GM21529 (cell line): ENCODE results near the gene PGAP3.

Source experiments
- ATAC-seq: cut with Tn5 transposase; IDR thresholded peaks from one replicate; pipeline ENCODE4 v1.9.1; 2021; ENCODE audit not compliant: unreplicated experiment

The PGAP3 gene

DNA sequence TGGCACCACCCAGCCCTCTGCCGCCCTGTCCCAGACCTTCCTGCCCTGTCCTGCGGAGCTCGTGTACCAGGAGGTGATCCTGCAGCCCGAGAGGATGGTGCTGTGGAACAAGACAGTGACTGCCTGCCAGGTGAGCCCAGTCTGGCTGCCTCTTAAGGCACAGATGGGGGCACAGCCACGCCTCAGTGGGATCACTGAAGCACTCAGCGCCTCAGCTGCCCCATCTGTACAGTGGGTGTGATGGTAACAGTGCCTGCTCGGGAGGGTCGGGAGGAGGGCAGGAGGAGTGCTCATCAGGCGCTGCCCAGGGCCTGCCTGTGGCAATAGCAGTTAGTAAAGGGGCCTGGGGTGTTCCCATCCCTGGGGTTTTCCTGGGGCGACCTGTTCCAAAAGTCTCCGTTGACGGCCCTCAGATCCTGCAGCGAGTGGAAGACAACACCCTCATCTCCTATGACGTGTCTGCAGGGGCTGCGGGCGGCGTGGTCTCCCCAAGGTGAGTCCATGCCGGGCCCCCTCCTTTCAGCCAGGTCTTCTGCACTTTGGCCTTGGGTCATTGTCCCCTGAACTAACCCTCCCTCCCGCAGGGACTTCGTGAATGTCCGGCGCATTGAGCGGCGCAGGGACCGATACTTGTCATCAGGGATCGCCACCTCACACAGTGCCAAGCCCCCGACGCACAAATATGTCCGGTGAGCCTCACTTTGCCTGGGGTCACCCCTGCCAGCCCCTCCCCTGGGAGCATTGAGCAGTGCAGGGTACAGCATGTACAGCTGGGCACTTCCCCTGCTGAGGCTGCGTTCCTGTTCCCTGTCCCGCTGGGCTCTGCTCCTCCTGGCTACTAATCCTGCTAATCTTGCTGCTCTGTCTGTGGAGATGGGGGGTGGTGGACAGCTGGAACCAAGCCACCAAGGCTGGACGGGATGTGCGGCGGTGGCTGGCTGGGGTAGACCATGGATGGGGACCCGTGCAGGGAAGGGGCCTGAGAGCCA lies 27.2 kb downstream of the PGAP3 start:
- no peak for ATAC-seq

DNA sequence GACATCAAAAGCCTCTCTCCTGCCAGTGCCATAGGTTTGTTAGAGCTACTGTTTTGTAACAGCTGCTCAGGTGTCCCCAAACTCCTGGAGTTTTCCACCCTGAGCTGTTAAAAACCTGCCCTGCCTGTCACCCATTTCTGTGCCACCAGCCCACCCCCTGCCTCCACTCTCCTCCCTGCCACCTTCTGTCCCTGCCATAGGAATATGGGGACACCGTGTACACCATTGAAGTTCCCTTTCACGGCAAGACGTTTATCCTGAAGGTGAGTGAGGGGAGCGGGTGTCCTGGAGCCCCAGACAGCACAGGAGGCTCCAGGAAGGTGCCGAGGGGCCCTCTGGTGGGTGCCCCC lies 27.9 kb downstream of the PGAP3 start:
- ATAC-seq: no peak

DNA sequence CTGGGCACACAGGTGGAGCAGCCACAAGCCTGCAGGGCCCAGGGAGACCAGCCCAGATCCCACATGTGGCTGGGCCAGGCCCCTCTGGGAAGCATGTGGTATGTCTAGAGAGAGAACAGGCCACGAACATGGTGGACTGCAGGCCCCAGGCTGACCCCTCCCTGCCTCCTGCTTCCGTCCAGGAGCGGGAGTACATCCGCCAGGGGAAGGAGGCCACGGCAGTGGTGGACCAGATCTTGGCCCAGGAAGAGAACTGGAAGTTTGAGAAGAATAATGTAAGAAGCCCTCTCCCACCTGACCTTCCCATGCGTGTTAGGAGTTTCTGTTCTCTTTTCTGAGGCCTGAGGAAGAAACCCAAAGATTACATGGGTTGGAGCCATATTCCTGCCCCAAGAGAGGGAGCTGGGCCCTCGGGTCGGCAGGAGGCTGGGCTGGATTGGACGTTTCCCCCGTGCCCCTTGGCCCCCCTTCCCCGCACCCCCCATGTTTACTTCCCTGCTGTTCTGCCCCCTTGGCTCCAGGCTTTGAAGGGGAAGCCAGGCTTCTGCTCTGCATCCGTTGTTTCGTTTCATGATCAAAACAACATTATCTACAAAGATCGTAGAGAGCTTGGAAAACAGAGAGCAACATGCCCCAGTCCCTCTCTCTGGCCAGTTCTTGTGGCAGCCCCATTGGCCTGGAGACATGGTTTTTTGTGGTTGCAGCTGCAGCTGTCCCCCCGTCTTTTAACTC lies 28.4 kb downstream of the PGAP3 start:
- no peak for ATAC-seq

DNA sequence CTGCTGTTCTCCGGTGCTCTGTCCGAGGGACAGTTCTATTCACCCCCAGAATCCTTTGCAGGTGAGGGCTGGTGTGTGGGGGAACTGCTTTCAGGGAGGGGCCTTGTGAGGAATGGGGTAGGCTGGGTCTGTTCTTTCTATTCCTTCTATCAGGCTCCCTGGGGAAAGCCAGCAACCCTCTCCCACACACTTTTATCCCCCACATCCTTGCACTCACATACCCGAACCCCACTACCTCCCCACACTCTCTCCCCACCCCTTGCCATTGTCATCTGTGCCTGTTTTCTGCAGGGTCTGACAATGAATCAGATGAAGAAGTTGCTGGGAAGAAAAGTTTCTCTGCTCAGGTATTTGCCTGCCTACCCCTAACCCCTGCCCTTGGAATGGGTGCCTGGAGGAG lies 29.1 kb downstream of the PGAP3 start:
- ATAC-seq: no peak

DNA sequence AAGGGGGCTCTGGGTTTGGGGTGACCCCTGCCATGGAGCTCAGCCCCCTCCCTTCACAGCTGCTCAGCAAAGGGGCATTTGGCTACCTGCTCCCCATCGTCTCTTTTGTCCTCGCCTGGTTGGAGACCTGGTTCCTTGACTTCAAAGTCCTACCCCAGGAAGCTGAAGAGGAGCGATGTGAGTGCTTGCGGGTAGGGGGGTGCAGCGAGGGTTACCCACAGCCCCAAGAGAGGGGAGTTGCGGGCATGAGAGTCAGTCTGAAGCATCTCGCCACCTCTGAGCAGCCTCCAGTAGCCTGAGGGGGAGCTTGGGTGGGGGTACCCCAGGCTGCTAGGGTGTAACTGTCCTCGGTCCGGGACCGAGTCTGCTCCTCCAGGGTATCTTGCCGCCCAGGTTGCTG lies 29.5 kb downstream of the PGAP3 start:
- ATAC-seq: no peak

DNA sequence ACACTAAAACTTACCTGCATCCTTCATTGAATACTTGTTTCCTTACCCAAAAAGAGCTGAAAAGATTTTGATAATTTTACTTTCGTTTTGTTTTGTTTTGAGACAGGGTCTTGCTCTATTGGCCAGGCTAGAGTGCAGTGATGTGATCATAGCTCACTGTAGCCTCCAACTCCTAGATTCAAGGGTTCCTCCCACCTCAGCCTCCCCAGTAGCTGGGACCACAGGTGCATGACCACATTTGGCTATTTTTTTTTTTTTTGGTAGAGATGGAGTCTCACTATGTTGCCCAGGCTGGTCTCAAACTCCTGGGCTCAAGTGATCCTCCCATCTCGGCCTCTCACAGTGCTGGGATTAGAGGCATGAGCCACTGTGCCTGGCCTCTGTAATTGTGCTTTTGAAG lies 32.8 kb downstream of the PGAP3 start:
- ATAC-seq: no peak

DNA sequence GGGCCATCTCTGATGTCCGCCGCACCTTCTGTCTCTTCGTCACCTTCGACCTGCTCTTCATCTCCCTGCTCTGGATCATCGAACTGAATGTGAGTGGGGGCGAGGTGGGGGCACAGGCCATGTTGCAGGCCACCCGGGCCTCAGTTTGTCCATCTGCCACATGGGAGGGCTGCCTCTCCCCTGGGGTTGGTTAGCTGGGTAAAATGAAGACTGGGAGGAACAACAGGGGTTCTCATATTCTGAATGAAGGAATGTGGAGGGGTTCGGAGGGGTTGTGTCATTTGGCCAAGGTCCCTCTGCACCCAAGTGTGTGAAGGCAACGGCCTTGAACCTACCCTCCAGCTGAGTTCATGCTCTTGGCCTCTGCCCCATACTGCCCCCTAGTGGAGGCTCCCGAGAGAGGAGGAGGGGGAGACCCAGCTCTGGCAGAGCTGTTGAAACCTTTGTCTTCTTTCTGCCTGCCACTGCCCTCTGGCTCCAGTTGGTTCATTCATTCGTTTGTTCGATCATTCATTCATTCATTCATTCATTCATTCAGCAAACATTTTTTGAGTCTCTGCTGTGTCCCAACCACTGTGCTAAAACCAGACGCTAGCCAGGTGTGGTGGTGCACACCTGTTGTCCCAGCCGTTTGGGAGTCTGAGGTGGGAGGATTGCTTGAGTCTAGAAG lies 34.1 kb downstream of the PGAP3 start:
- no peak for ATAC-seq

DNA sequence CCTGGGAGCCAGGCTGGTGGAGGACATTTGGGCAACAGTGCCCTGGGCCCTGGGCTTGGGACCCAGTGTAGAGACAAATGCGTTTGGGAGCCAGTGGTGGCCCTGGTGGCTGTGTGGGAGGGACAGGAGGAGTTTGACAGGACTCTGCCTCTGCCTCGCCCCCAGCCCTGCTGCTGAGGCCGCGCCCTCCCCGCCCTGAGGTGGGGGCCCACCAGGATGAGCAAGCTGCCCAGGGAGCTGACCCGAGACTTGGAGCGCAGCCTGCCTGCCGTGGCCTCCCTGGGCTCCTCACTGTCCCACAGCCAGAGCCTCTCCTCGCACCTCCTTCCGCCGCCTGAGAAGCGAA lies 34.6 kb downstream of the PGAP3 start:
- no peak for ATAC-seq

DNA sequence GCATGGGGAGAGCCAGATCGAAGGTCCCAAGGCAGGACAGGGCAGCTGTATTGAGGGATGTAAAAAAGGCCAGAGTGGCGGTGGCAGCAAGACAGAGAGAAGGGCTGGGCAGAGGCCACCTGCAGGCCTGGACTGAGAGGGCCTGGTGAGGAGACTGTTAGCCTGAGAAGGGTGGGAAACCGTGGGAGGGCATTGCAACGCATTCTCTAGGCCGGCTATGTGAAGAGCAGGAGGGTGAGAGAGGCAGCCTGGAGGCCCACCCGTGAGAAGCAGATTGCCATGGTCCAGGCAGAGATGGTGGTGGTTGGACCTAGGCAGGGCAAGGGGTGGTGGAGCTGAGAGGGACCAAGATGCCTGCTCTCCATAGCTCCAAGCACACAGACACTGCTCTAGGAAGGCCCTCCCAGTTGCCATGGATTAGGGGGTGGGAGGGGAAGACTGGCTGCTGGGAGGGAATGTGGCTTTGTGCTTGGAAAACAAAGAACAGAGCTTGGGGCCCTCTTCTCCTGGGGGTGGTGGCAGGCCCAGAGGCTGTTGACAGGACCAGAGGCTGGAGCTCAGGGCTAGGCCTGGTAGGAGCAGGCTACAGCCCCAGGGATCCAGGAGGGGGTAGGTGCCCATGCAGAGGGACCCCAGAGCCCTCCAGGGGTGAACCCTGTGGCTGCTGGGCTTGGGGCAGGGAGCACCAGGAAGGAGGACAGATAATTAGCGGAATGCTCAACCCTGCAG lies 35.1 kb downstream of the PGAP3 start:
- ATAC-seq: no peak

DNA sequence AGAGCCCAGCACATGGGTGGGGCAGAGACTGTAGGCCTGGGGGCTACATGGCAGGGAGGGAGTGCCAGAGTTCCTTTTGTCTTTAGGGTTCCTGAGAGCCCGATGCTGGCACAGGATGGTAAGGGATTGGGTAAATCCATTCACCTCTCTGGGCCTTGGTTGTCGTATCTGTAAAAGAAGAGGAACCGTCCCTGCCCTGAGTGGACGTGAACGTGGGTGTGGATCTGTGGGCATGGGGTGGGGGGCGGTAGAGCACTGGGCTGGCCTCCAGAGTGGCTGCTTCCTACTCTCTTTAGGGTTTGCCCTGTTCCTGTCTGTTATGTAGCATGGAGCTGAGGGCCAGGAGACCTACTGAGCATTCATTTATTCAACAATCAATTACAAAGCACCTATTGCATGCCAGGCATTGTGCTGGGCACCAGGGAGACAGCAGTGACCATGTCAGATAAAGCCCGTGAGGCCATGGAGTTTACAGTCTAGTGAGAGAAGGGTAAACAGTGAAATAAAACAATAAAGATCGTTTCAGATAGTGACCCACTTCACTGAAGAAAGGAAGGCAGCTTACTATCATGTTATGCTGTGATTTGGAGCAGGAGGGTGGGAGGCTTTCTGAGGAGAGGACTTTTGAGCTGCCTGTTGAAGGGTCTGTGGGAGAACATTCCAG lies 35.8 kb downstream of the PGAP3 start:
- ATAC-seq: no peak

DNA sequence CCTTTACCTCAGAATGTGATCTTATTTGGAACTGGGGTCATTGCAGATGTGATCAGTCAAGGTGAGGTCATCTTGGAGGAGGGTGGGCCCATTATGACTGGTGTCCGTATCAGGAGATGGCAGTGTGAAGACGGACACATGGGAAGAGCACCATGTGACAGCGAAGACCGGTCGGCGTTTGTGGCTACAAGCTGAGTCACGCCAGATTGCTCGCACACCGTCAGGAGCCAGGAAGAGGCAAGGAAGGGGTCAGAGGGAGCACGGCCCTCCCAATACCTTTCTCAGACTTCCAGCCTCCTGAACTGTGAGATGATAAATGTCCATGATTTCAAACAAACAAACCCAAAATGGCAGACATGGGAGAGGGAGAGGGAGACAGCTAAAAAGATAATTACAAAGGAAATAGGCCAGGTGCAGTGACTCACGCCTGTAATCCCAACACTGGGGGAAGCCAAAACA lies 37.7 kb downstream of the PGAP3 start:
- no peak for ATAC-seq

DNA sequence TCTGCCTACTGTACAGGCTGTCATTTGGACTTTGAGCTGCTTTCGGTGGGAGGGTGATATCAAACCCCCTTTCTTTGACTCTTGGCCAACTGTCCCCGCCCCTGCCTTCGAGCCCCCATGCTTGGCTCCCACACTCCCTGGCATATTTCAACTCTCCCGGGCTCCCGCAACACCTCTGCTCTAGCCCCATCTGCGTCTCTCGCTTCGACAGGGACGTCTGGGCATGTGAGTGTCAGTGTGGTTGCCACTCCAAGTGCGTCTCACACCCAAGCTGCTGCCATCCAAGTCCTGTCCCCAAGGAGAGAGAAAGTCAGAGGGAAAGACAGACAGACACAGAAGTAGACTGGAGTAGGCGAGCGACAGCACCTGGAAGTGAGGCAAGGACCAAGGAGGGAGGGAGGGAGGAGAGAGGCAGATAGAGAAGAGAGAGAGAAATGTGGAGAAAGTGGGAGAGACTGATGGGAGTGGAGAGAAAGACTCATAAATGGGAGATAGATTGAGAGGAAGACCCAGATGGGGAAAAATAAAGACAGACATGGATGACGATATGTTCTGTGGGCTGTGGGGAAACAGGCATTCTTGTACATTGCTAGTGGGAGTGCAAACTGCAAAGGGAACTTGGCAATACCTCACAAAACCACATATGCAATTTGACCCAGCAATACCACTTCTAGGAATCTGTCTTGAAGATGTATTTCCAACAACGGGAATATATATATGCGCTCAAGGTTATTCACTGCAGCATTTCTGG lies 39.1 kb downstream of the PGAP3 start:
- no peak for ATAC-seq

DNA sequence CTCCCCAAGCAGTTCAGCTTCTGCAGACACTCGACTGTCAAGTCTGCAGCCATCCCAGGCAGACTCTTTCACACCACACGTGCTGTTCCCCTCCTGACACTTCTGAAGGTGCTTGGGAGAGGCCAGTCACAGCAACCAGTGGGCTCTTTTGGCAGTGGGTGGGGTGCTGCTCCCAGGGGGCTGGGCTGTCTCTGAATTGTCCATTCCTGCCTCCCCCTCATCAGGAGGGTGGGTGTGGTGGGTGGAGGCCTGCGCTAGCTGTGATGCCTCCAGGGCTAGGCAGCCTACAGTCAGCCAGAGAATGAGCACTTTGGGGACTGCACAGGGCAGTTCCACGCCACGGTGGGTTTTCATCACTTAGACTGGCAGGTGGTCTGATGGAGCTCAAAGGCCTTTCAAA lies 40.6 kb downstream of the PGAP3 start:
- no peak for ATAC-seq

DNA sequence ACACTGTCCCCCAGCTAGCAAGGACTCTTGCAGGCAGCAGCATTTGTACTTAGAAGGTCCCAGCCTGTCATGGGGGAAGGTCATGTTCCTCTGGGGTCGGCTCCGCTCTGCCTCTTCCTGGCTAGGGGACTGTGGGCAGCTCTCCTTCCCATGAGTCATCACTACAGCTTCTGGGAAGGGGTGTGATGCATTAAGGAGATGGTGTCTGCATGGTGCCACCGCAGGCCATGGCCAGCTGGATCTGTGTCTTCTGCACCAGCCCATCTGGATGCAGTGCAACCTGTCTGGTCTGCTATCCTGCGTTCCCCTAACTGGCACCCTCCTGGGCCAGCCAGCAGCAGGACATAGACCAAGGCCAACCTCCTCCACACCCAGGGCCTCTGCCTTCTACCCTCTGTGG lies 44.6 kb downstream of the PGAP3 start:
- no peak for ATAC-seq

DNA sequence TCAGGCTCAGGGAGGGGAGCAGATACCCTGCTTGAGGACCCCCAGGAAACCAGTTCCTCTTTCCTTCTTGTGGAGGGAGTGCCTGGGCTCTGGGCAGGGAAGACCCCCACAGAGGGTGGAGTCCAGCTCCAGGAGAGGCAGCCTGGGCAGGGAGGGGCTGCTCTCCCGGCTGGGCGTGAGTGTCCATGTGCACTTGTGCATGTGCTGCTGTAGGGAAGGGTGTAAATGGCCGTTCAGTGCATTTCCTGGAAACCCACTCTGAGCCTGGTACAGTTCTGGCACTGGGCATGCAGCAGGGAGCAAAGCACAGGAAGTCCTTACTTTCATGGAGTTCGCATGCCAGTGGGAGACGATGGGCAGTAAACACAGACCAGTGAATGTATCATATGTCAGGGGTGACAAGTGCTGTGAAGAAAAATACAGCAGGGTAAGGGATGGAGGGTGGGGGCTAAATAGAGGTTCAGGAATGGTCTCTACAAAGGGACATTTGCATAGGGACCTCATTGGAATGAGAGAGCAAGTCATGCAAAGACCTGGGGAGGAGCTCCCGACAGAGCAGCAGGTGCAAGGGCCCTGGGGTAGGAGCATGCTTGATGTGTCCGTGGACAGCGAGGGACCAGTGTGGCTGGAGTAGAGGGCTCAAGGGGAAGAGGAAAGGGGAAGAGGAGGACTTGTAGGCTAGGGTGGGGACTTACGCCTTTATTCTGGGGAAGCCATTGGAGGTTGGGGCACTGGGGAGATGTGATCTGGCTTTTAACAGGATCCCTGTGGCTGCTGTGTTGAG lies 45.4 kb downstream of the PGAP3 start:
- no peak for ATAC-seq

DNA sequence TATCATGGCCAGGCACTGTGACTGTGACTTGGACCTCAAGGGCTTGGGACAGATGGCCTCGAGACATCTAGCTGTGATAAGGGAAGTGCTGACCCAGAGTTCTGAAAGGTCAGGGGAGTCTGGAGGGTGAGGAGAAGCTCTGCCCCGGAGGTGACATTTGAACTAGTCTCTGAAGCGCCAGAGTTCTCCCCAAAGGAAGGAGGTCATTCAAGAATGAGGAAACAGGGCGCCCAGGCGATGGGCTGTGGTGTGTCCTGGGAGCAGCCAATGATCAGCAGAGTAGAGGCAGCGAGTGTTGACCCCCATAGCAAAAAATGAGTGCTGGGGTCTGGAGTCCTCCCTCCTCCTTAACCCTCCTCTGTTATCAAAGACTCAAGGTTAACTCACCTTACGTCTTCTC lies 46.0 kb downstream of the PGAP3 start:
- no peak for ATAC-seq

DNA sequence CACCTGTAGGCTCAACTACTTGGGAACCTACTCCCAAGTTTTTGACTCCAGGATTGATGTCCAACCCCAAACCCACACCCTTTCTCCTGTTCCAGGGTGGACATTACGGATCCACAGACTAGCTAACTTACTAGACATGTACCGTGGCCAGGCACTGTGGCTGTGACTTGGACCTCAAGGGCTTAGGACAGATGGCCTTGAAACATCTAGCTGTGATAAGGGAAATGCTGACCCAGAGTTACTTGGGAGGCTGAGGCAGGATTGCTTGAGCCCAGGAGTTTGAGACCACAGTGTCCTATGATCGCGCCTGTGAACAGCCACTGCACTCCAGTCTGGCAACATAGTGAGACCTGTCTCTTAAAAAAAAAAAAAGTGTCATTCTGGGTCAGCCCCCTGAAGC lies 46.8 kb downstream of the PGAP3 start:
- no peak for ATAC-seq

DNA sequence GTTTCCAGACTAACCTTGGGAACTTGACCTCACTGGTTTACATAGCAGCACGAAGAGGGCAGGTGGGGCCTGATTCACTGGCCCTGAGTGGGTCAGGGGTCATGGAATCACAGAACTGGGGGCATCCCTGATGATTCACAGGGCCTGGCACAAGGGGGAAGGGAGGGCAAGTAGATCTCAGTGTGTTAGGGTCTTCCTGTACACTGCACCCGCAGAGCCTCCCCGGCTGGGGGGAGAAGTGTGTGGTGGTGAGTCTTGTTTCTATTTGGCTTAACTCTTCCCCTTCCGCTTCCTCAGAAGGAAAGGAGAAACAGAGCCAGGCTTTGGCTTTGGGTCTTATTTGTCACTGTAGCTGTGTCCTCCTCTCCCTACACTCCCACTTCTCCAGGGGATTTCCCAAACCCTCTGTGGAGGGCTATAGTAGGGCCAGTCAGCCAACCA lies 47.2 kb downstream of the PGAP3 start:
- no peak for ATAC-seq
